ENCODE results near the gene SERPINA5.

DNA sequence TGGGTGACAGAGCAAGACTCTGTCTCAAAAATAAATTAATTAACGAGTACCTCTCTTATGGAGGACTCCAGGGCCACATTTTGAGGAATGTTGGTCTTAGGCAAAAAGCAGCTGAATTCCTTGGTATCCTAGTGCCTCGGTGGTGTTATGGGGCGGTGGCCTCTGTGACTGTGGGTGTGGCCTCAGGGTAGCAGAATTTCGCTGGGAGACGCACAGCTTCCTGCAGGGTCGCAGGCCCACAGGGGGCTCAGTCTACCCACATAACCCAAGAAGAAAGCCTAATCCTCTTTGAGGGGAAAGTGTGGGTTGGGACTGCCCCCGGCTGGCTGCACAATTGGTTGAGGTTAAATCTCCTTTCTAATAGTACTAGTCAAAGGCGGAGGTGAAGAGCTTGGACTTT is 31.2 kb upstream of the SERPINA5 start:
- TF ChIP-seq PHF8 (conservative IDR thresholded peaks at IDR 0.05; ENCODE audit: low read depth, low read length) (no peak), TBP (IDR thresholded peaks at IDR 0.05; ENCODE audit: low read depth, low read length) (no peak), SP2 (IDR thresholded peaks at IDR 0.05; ENCODE audit: low read length) (no peak), TAF1 (IDR thresholded peaks at IDR 0.05; ENCODE audit: low read depth, low read length) (no peak)
- TF ChIP-seq, protein P1, sequence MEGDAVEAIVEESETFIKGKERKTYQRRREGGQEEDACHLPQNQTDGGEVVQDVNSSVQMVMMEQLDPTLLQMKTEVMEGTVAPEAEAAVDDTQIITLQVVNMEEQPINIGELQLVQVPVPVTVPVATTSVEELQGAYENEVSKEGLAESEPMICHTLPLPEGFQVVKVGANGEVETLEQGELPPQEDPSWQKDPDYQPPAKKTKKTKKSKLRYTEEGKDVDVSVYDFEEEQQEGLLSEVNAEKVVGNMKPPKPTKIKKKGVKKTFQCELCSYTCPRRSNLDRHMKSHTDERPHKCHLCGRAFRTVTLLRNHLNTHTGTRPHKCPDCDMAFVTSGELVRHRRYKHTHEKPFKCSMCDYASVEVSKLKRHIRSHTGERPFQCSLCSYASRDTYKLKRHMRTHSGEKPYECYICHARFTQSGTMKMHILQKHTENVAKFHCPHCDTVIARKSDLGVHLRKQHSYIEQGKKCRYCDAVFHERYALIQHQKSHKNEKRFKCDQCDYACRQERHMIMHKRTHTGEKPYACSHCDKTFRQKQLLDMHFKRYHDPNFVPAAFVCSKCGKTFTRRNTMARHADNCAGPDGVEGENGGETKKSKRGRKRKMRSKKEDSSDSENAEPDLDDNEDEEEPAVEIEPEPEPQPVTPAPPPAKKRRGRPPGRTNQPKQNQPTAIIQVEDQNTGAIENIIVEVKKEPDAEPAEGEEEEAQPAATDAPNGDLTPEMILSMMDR (IDR thresholded peaks at IDR 0.05; ENCODE audit: control extremely low read depth in 1 of 3, insufficient read depth in 1 of 3, low read depth in 1 of 3, low read length in 3 of 3), result peak in 1 of 3 experiments; percentile 20; a peak in 1 of 4 replicates

Data from H1 (cell line).